H9 (cell line): ENCODE results near the gene TEX10. TPM values are rescaled to one million over a fixed set of nuclear protein-coding genes. Genes with fewer than 3 reads are reported as not detected.

ENCODE experiments used
- DNase-seq: peaks from one replicate; pipeline ENCODE4 v3.0.0-alpha.2; 2017
- H2AFZ ChIP-seq: one replicate; pipeline ENCODE4 v1.6.1; 2013; ENCODE audit warnings: mild to moderate bottlenecking, low read length, control low read depth, moderate library complexity
- H2AK5ac ChIP-seq: 2 replicates; pipeline ENCODE4 v1.6.1; 2013; ENCODE audit warnings: low read length, control low read depth, mixed read lengths; ENCODE audit not compliant: insufficient read length
- H2BK120ac ChIP-seq: one replicate; pipeline ENCODE4 v1.6.1; 2013; ENCODE audit warnings: low read depth, mild to moderate bottlenecking, low read length, control low read depth, inconsistent platforms; ENCODE audit not compliant: poor library complexity, severe bottlenecking
- H2BK12ac ChIP-seq: 2 replicates; pipeline ENCODE4 v1.6.1; 2013; ENCODE audit warnings: low read length, control low read depth, mixed read lengths, low read depth; ENCODE audit not compliant: insufficient read length
- H2BK15ac ChIP-seq: 2 replicates; pipeline ENCODE4 v1.6.1; 2013; ENCODE audit warnings: low read depth, low read length, control low read depth
- H2BK20ac ChIP-seq: one replicate; pipeline ENCODE4 v1.6.1; 2013; ENCODE audit warnings: low read depth, mild to moderate bottlenecking, low read length, control low read depth, inconsistent platforms; ENCODE audit not compliant: poor library complexity, severe bottlenecking
- H2BK5ac ChIP-seq: 2 replicates; pipeline ENCODE4 v1.6.1; 2013; ENCODE audit warnings: low read length, control low read depth, mixed read lengths; ENCODE audit not compliant: insufficient read length
- H3K14ac ChIP-seq: 2 replicates; pipeline ENCODE4 v1.6.1; 2013; ENCODE audit warnings: low read length, control low read depth; ENCODE audit not compliant: insufficient read depth
- H3K18ac ChIP-seq: 2 replicates; pipeline ENCODE4 v1.6.1; 2013; ENCODE audit warnings: low read depth, mild to moderate bottlenecking, mixed read lengths, low read length, control low read depth; ENCODE audit not compliant: insufficient read length
- H3K23ac ChIP-seq: 2 replicates; pipeline ENCODE4 v1.6.1; 2013; ENCODE audit warnings: low read length, control low read depth, mixed read lengths, low read depth; ENCODE audit not compliant: insufficient read length
- H3K23me2 ChIP-seq: 2 replicates; pipeline ENCODE4 v1.6.1; 2013; ENCODE audit warnings: low read depth, mild to moderate bottlenecking, mixed read lengths, low read length, control low read depth; ENCODE audit not compliant: insufficient read length, poor library complexity, severe bottlenecking
- H3K27ac ChIP-seq: 2 replicates; pipeline ENCODE4 v1.5.1; 2013; ENCODE audit warnings: low read length, control low read depth, mixed read lengths, low read depth; ENCODE audit not compliant: insufficient read length
- H3K27me3 ChIP-seq: 2 replicates; pipeline ENCODE4 v1.6.1; 2013; ENCODE audit warnings: low read length, control low read depth, inconsistent platforms; ENCODE audit not compliant: insufficient read depth
- H3K4ac ChIP-seq: 2 replicates; pipeline ENCODE4 v1.6.1; 2013; ENCODE audit warnings: low read depth, mild to moderate bottlenecking, control low read depth, inconsistent platforms, low read length, moderate library complexity
- H3K4me1 ChIP-seq: 2 replicates; pipeline ENCODE4 v1.6.1; 2013; ENCODE audit warnings: low read length, control low read depth, inconsistent platforms; ENCODE audit not compliant: insufficient read depth
- H3K4me2 ChIP-seq: 2 replicates; pipeline ENCODE4 v1.6.1; 2013; ENCODE audit warnings: low read length, control low read depth, mixed read lengths; ENCODE audit not compliant: insufficient read length, insufficient read depth
- H3K56ac ChIP-seq: 2 replicates; pipeline ENCODE4 v1.6.1; 2013; ENCODE audit warnings: low read depth, mild to moderate bottlenecking, mixed read lengths, low read length, control low read depth; ENCODE audit not compliant: insufficient read length
- H3K79me1 ChIP-seq: 2 replicates; pipeline ENCODE4 v1.6.1; 2013; ENCODE audit warnings: low read depth, mild to moderate bottlenecking, moderate library complexity, low read length, control low read depth, inconsistent platforms; ENCODE audit not compliant: insufficient read depth, poor library complexity, severe bottlenecking
- H3K79me2 ChIP-seq: 2 replicates; pipeline ENCODE4 v1.6.1; 2013; ENCODE audit warnings: low read length, control low read depth, inconsistent platforms; ENCODE audit not compliant: insufficient read depth
- H3K9ac ChIP-seq: 2 replicates; pipeline ENCODE4 v1.6.1; 2013; ENCODE audit warnings: low read length, control low read depth, mixed read lengths; ENCODE audit not compliant: insufficient read length; ENCODE audit errors: extremely low read depth
- H3K9me3 ChIP-seq: one replicate; pipeline ENCODE4 v1.6.1; 2013; ENCODE audit warnings: low read depth, low read length, inconsistent platforms; ENCODE audit not compliant: control insufficient read depth
- H3T11ph ChIP-seq: one replicate; pipeline ENCODE4 v1.6.1; 2013; ENCODE audit warnings: mild to moderate bottlenecking, low read length, control low read depth, inconsistent platforms
- H4K20me1 ChIP-seq: one replicate; pipeline ENCODE4 v1.6.1; 2013; ENCODE audit not compliant: control insufficient read depth, insufficient read length, insufficient read depth
- H4K5ac ChIP-seq: 2 replicates; pipeline ENCODE4 v1.6.1; 2013; ENCODE audit warnings: low read depth, mild to moderate bottlenecking, mixed read lengths, low read length, control low read depth; ENCODE audit not compliant: insufficient read length
- H4K8ac ChIP-seq: replicated peaks from 2 replicates; pipeline ENCODE4 v1.6.1; 2013; ENCODE audit warnings: low read length, control low read depth, mixed read lengths, low read depth; ENCODE audit not compliant: insufficient read length
- H4K91ac ChIP-seq: 2 replicates; pipeline ENCODE4 v1.6.1; 2013; ENCODE audit warnings: low read depth, mild to moderate bottlenecking, moderate library complexity, mixed read lengths, low read length, control low read depth; ENCODE audit not compliant: insufficient read length
- H3K27ac Mint-ChIP-seq, 3 experiments: 2 replicates in 2 of 3; 3 replicates in 1 of 3; pipeline ENCODE4 v1.8.0; 2020 to 2021; ENCODE audit warnings: mixed read lengths in 3 of 3, mild to moderate bottlenecking in 1 of 3, moderate library complexity in 1 of 3
- H3K27me3 Mint-ChIP-seq: 2 replicates; pipeline ENCODE4 v1.8.0; 2021; ENCODE audit warnings: low read depth, mild to moderate bottlenecking, moderate library complexity, mixed read lengths
- H3K36me3 Mint-ChIP-seq, 3 experiments: 2 replicates in 2 of 3; 3 replicates in 1 of 3; pipeline ENCODE4 v1.8.0; 2020 to 2021; ENCODE audit warnings: low read depth in 3 of 3, mixed read lengths in 3 of 3; ENCODE audit not compliant: insufficient read depth in 1 of 3
- H3K4me1 Mint-ChIP-seq, 2 experiments: 2 replicates each; pipeline ENCODE4 v1.8.0; 2020; ENCODE audit warnings: mixed read lengths in 2 of 2
- H3K4me3 Mint-ChIP-seq, 2 experiments: 2 replicates in 1 of 2; 3 replicates in 1 of 2; pipeline ENCODE4 v1.8.0; 2020 to 2021; ENCODE audit warnings: mild to moderate bottlenecking in 2 of 2, mixed read lengths in 2 of 2, moderate library complexity in 1 of 2
- H3K9me3 Mint-ChIP-seq, 2 experiments: 2 replicates in 1 of 2; 3 replicates in 1 of 2; pipeline ENCODE4 v1.8.0; 2020; ENCODE audit warnings: mild to moderate bottlenecking in 2 of 2, mixed read lengths in 2 of 2, moderate library complexity in 1 of 2
- CTCF ChIP-seq: fragments of 200-600 bp; sonication (generic); conservative IDR thresholded peaks from 3 replicates; pipeline ENCODE4 v1.8.0; 2021; ENCODE audit warnings: antibody characterized with exemption, mild to moderate bottlenecking
- WGBS: extraction: QIAGEN DNeasy Blood & Tissue Kit; methylation state at CpG from one replicate; pipeline ENCODE4 v1.1.7; 2013; ENCODE audit warnings: missing lambda C conversion rate, low lambda C conversion rate, mixed read lengths; ENCODE audit not compliant: insufficient read length; ENCODE audit errors: extremely low coverage; 5-methylcytosine and 5-hydroxymethylcytosine counted together
- total RNA-seq: library from RNA; stranded (reverse); gene quantifications from 2 replicates; pipeline ENCODE4 v1.2.1, GENCODE V29; 2021

TEX10 gene
- total RNA-seq, 1 experiment from 2014 or later: 70.8 TPM

- Histone ChIP-seq H3K4ac (no peak overlapping the region), H2BK15ac (no peak overlapping the region), H4K20me1 (no peaks in the 10 kb centered on the region), H3K4me1 (peaks cover 10% of the 10 kb centered on the region; the same call in 1 of the 2 replicates), H3K14ac (no peak overlapping the region), H3K56ac (no peak overlapping the region), H3K23me2 (peaks cover 1% of the 10 kb centered on the region), H3K27ac (no peak overlapping the region), H3T11ph (no peak overlapping the region), H2BK5ac (no peak overlapping the region), H3K9me3 (no peaks in the 10 kb centered on the region), H3K9ac (no peak overlapping the region), H3K79me2 (peaks cover 55% of the 10 kb centered on the region), H3K79me1 (peaks cover 4% of the 10 kb centered on the region), H2AFZ (no peak overlapping the region), H4K8ac (no peak overlapping the region), H2BK120ac (no peak overlapping the region), H3K18ac (no peak overlapping the region), H3K4me2 (no peak overlapping the region), H4K5ac (no peak overlapping the region), H3K23ac (no peak overlapping the region), H4K91ac (no peak overlapping the region), H2BK20ac (no peak overlapping the region), H2AK5ac (no peak overlapping the region), H3K27me3 (no peaks in the 10 kb centered on the region), H2BK12ac (no peak overlapping the region)
- no CpG with 5 or more reads among the region's 3 CpGs for WGBS
- no peak for TF ChIP-seq CTCF
- peaks cover 22 to 30% (median 27%) of the 10 kb centered on the region in 3 experiments for H3K36me3 Mint-ChIP-seq
- no peak for DNase-seq
- no peak overlapping the region for H3K4me3 Mint-ChIP-seq
- no peaks in the 10 kb centered on the region for H3K9me3 Mint-ChIP-seq
- H3K27ac Mint-ChIP-seq: no peak overlapping the region
- peaks cover 36 to 39% of the 10 kb centered on the region in 2 experiments for H3K4me1 Mint-ChIP-seq
- H3K27me3 Mint-ChIP-seq: no peaks in the 10 kb centered on the region
Observed at GRCh38 chr9:100346836-100347235, 5.9 kb downstream of the TEX10 start.
